ENCODE results near the gene ZNF205.

ZNF205 gene

DNA sequence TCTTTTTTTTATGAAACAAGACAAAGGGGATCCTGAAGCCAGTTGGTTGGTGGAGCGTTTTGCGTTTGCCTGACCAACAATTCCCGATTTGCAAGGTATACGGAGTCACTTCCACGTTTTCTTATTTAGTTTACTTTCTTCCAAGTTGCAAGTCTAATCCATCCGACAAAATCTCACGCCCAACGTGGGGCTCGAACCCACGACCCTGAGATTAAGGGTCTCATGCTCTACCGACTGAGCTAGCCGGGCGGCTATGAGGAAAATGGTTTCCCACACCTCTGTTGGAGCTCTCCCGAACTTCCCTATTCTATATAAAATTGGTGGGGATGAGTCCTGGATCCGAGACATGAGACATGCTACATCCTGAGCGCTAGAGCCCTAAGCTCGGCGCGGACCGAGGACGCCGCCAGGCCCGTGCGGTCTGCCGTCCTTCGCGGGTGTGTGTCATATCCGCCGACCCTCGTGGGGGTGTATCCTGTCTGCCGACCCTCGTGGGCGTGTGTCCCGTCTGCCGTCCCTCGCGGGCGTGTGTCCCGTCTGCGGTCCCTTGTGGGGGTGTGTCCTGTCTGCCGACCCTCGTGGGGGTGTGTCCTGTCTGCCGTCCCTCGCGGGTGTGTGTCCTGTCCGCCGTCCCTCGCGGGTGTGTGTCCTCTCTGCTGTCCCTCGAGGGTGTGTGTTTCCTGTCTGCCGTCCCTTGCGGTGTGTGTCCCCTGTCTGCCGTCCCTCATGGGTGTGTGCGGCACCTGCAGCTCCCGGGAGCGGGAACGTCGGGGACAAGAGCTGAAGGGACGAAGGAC is 45.0 kb downstream of the ZNF205 start:
- peak overlapping the region in 1 of 2 experiments; percentile 29 for H3K23ac ChIP-seq (ENCODE audit: low read length in 2 of 2)
- DNase-seq = peak; percentile 95
- H2BK12ac ChIP-seq (ENCODE audit: low read length in 2 of 2) = peak overlapping the region in 1 of 2 experiments; percentile 43
- H3K27me3 ChIP-seq (ENCODE audit: control insufficient read depth in 1 of 2, insufficient read depth in 1 of 2, low read length in 2 of 2) = no peaks in the 10 kb centered on the region
- H4K91ac ChIP-seq (ENCODE audit: low read length) = peak overlapping the region; percentile 76
- H3K4me3 ChIP-seq (ENCODE audit: insufficient read depth in 1 of 2, low read depth in 1 of 2, low read length in 2 of 2) = peak overlapping the region; percentile 75 to 86
- no peak overlapping the region for H2BK5ac ChIP-seq (ENCODE audit: low read depth, low read length, poor library complexity, severe bottlenecking)
- H2BK15ac ChIP-seq (ENCODE audit: low read depth, poor library complexity, severe bottlenecking) = no peak overlapping the region
- under 1% methylated on average over 53 of the region's 59 CpGs for WGBS
- no peak overlapping the region for H4K8ac ChIP-seq (ENCODE audit: low read length)
- H2BK120ac ChIP-seq (ENCODE audit: low read depth, low read length) = no peak overlapping the region
- peak overlapping the region in 1 of 2 experiments; percentile 16 for H3K18ac ChIP-seq (ENCODE audit: low read depth in 1 of 2, low read length in 2 of 2)
- H3K79me1 ChIP-seq (replicated peaks; ENCODE audit: low read length, poor library complexity, severe bottlenecking) = no peaks in the 10 kb centered on the region
- no peak overlapping the region for H2AK5ac ChIP-seq (ENCODE audit: low read length, severe bottlenecking)
- H3K36me3 ChIP-seq (ENCODE audit: control insufficient read depth in 1 of 2, insufficient read depth in 2 of 2, low read depth in 1 of 2, low read length in 2 of 2) = no peaks in the 10 kb centered on the region
- peak overlapping the region in 1 of 2 experiments; percentile 1 for H3K4ac ChIP-seq (ENCODE audit: low read depth in 1 of 2, low read length in 2 of 2)
- no peaks in the 10 kb centered on the region for H3K9me3 ChIP-seq (ENCODE audit: control insufficient read depth, low read length)
- peak overlapping the region; percentile 98 for H3K4me2 ChIP-seq (ENCODE audit: low read length, poor library complexity, severe bottlenecking)
- peak overlapping the region; percentile 55 for H3K27ac ChIP-seq (ENCODE audit: low read length, poor library complexity, severe bottlenecking)
- no peak overlapping the region for H2AFZ ChIP-seq (ENCODE audit: low read depth, low read length)
- H3K14ac ChIP-seq (ENCODE audit: low read length in 2 of 2) = peak overlapping the region in 1 of 2 experiments; percentile 13
- peak overlapping the region; percentile 69 for H3K9ac ChIP-seq (ENCODE audit: low read length)
- H3K4me1 ChIP-seq (ENCODE audit: control insufficient read depth, insufficient read depth, low read depth, low read length) = peaks cover 16% of the 10 kb centered on the region

DNA sequence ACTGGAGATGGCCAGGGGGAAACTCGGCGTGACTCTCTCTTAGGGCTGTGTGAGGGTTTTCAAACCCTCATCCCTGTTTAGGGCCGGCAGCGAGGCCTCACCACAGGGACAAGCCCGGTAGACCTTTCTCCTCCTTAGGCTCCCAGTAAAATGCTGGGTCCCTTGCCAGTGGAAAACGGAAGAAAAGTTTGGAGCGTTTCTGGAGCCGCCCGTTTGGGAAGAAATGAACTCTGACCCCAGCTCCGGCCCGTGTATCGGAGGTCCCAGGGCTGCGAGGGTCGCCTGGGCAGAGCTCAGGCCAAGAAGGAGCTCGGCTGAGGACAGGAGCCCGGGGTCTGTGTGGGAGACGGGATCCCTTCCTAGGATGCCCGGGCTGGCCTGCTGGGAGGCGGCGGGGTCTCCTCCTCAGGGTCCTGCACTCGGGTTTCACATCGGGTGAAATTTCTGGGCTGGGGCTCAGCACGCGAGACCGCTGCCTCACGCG is 45.7 kb downstream of the ZNF205 start:
- peak overlapping the region; percentile 55 for H3K27ac ChIP-seq (ENCODE audit: low read length, poor library complexity, severe bottlenecking)
- H2AFZ ChIP-seq (ENCODE audit: low read depth, low read length) = peak overlapping the region; percentile 80
- no peaks in the 10 kb centered on the region for H3K36me3 ChIP-seq (ENCODE audit: control insufficient read depth in 1 of 2, insufficient read depth in 2 of 2, low read depth in 1 of 2, low read length in 2 of 2)
- WGBS = under 1% methylated on average over 27 of the region's 27 CpGs
- H2BK15ac ChIP-seq (ENCODE audit: low read depth, poor library complexity, severe bottlenecking) = no peak overlapping the region
- H3K4me3 ChIP-seq (ENCODE audit: insufficient read depth in 1 of 2, low read depth in 1 of 2, low read length in 2 of 2) = peak overlapping the region; percentile 75 to 86
- H4K91ac ChIP-seq (ENCODE audit: low read length) = no peak overlapping the region
- H3K4me1 ChIP-seq (ENCODE audit: control insufficient read depth, insufficient read depth, low read depth, low read length) = peaks cover 13% of the 10 kb centered on the region
- peak overlapping the region; percentile 98 for H3K4me2 ChIP-seq (ENCODE audit: low read length, poor library complexity, severe bottlenecking)
- H3K23ac ChIP-seq (ENCODE audit: low read length in 2 of 2) = peak overlapping the region in 1 of 2 experiments; percentile 89
- H4K8ac ChIP-seq (ENCODE audit: low read length) = peak overlapping the region; percentile 76
- H3K4ac ChIP-seq (ENCODE audit: low read depth in 1 of 2, low read length in 2 of 2) = peak overlapping the region in 1 of 2 experiments; percentile 25
- H3K27me3 ChIP-seq (ENCODE audit: control insufficient read depth in 1 of 2, insufficient read depth in 1 of 2, low read length in 2 of 2) = no peaks in the 10 kb centered on the region
- DNase-seq = peak; percentile 58
- H3K9ac ChIP-seq (ENCODE audit: low read length) = peak overlapping the region; percentile 69
- no peaks in the 10 kb centered on the region for H3K79me1 ChIP-seq (replicated peaks; ENCODE audit: low read length, poor library complexity, severe bottlenecking)
- H2AK5ac ChIP-seq (ENCODE audit: low read length, severe bottlenecking) = no peak overlapping the region
- peak overlapping the region in 1 of 2 experiments; percentile 24 for H2BK12ac ChIP-seq (ENCODE audit: low read length in 2 of 2)
- peak overlapping the region; percentile 4 to 38 for H3K18ac ChIP-seq (ENCODE audit: low read depth in 1 of 2, low read length in 2 of 2)
- no peaks in the 10 kb centered on the region for H3K9me3 ChIP-seq (ENCODE audit: control insufficient read depth, low read length)
- H2BK120ac ChIP-seq (ENCODE audit: low read depth, low read length) = no peak overlapping the region
- no peak overlapping the region for H2BK5ac ChIP-seq (ENCODE audit: low read depth, low read length, poor library complexity, severe bottlenecking)
- H3K14ac ChIP-seq (ENCODE audit: low read length in 2 of 2) = peak overlapping the region in 1 of 2 experiments; percentile 57

DNA sequence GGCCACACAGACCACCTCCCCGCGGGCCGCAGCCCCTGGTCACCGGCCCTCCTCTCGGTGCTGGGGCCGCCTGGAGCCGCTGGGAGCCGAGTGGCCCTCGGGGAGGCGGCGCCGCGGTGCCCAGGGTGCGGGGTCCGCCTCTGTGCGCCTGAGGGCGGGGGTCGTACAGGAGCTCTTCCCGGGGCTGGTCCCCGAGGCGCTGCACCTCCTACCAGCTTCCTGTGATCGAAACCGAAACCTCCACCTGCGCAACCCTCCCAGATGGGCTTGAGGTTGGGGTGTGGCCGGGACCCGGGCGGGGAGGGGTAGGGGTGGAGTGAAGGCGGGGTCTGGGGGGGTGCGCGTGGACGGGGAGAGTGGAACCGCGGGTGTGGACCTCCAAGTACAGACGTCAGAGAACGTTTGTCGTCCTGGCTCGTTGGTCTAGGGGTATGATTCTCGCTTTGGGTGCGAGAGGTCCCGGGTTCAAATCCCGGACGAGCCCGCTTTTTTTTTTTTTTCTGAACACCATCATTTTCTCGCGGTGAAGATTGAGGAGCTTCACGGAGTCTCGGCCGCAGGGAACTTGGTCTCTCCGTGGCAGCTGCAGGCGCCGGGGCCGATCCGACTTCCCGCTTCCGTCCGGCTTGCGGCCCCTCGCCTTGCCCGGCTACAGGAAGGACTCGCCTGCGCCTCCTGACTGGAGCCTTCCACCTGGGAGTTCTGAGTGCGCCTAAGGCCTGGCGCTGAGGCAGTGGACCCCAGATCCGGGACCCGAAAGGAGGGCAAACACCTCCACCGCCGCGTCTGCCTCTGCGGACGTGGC is 46.3 kb downstream of the ZNF205 start:
- Histone ChIP-seq H3K18ac (ENCODE audit: low read depth in 1 of 2, low read length in 2 of 2) (peak overlapping the region; percentile 87 to 89), H3K4me1 (ENCODE audit: control insufficient read depth, insufficient read depth, low read depth, low read length) (peaks cover 13% of the 10 kb centered on the region), H3K4ac (ENCODE audit: low read depth in 1 of 2, low read length in 2 of 2) (peak overlapping the region; percentile 94 to 96), H3K23ac (ENCODE audit: low read length in 2 of 2) (peak overlapping the region in 1 of 2 experiments; percentile 89), H3K4me3 (ENCODE audit: insufficient read depth in 1 of 2, low read depth in 1 of 2, low read length in 2 of 2) (peak overlapping the region; percentile 75 to 86), H2BK5ac (ENCODE audit: low read depth, low read length, poor library complexity, severe bottlenecking) (no peak overlapping the region), H4K91ac (ENCODE audit: low read length) (peak overlapping the region; percentile 73), H3K9me3 (ENCODE audit: control insufficient read depth, low read length) (no peaks in the 10 kb centered on the region), H2BK120ac (ENCODE audit: low read depth, low read length) (peak overlapping the region; percentile 77), H3K27me3 (ENCODE audit: control insufficient read depth in 1 of 2, insufficient read depth in 1 of 2, low read length in 2 of 2) (no peaks in the 10 kb centered on the region), H3K4me2 (ENCODE audit: low read length, poor library complexity, severe bottlenecking) (peak overlapping the region; percentile 98), H4K8ac (ENCODE audit: low read length) (peak overlapping the region; percentile 98), H3K36me3 (ENCODE audit: control insufficient read depth in 1 of 2, insufficient read depth in 2 of 2, low read depth in 1 of 2, low read length in 2 of 2) (no peaks in the 10 kb centered on the region), H3K27ac (ENCODE audit: low read length, poor library complexity, severe bottlenecking) (peak overlapping the region; percentile 92), H2BK15ac (ENCODE audit: low read depth, poor library complexity, severe bottlenecking) (peak overlapping the region; percentile 87), H3K79me1 (replicated peaks; ENCODE audit: low read length, poor library complexity, severe bottlenecking) (no peaks in the 10 kb centered on the region), H2BK12ac (ENCODE audit: low read length in 2 of 2) (peak overlapping the region; percentile 24 to 64), H3K9ac (ENCODE audit: low read length) (peak overlapping the region; percentile 93), H2AFZ (ENCODE audit: low read depth, low read length) (peak overlapping the region; percentile 80), H2AK5ac (ENCODE audit: low read length, severe bottlenecking) (no peak overlapping the region), H3K14ac (ENCODE audit: low read length in 2 of 2) (peak overlapping the region in 1 of 2 experiments; percentile 88)
- peak; percentile 87 for DNase-seq
- under 1% methylated on average over 52 of the region's 70 CpGs for WGBS
